Upper lobe of right lung (tissue), 1 donor: ENCODE data around the gene MVP. TPM values are rescaled to one million over a fixed set of nuclear protein-coding genes. Genes with fewer than 3 reads are reported as not detected.

Experiments
- ATAC-seq: fragments of 200-7000 bp; cut with Tn5 transposase; one replicate; pipeline ENCODE4 v1.9.1; 2020; ENCODE audit warnings: mild to moderate bottlenecking, moderate library complexity
- DNase-seq: peaks from one replicate; pipeline ENCODE4 v3.0.0-alpha.2; 2020
- H3K27ac ChIP-seq: fragments of 200-600 bp; one replicate; pipeline ENCODE4 v1.8.0; 2022
- H3K27me3 ChIP-seq: fragments of 200-600 bp; one replicate; pipeline ENCODE4 v1.8.0; 2022; ENCODE audit warnings: mild to moderate bottlenecking
- H3K36me3 ChIP-seq: fragments of 200-600 bp; one replicate; pipeline ENCODE4 v1.8.0; 2022
- H3K4me1 ChIP-seq: fragments of 200-600 bp; one replicate; pipeline ENCODE4 v1.8.0; 2022
- H3K4me3 ChIP-seq: fragments of 200-600 bp; one replicate; pipeline ENCODE4 v1.8.0; 2022; ENCODE audit warnings: mild to moderate bottlenecking
- H3K9me3 ChIP-seq: fragments of 200-600 bp; one replicate; pipeline ENCODE4 v1.8.0; 2022
- CTCF ChIP-seq: fragments of 200-600 bp; IDR thresholded peaks from one replicate; pipeline ENCODE4 v1.8.0; 2022; ENCODE audit warnings: antibody characterized with exemption
- intact Hi-C: fragments of 100-400 bp; cut with DNase I; formaldehyde crosslinking; loops from one replicate; pipeline ENCODE4 v1.11.0; 2022
- total RNA-seq: library from RNA; stranded (reverse); fragmentation: NEBNext Ultra II Directional; extraction: Animal tissue kit (Norgen Biotek cat#: 25700); gene quantifications from one replicate; pipeline ENCODE4 v1.2.1, GENCODE V29; 2021
- donor health status: DM: no; HTN: yes; CAD: no; lungs with severe emphysema.

MVP gene
- total RNA-seq, 1 donor from 2014 or later = 247 TPM

- ATAC-seq = no peak
- Histone ChIP-seq H3K9me3 (no peaks in the 10 kb centered on the region), H3K27me3 (no peaks in the 10 kb centered on the region), H3K27ac (no peak overlapping the region), H3K36me3 (peaks cover 100% of the 10 kb centered on the region), H3K4me1 (no peaks in the 10 kb centered on the region), H3K4me3 (no peak overlapping the region)
- DNase-seq = no peak
- intact Hi-C loops = no loop called here
- TF ChIP-seq CTCF = no peak
These were observed 16.4 kb downstream of the MVP start for GRCh38 chr16:29836623-29837022.

- DNase-seq (no peak), ATAC-seq (no peak)
- Histone ChIP-seq H3K4me1 (no peaks in the 10 kb centered on the region), H3K36me3 (peaks cover 100% of the 10 kb centered on the region), H3K9me3 (no peaks in the 10 kb centered on the region), H3K27ac (no peak overlapping the region), H3K4me3 (no peak overlapping the region), H3K27me3 (no peaks in the 10 kb centered on the region)
- TF ChIP-seq CTCF = no peak
- intact Hi-C loops = no loop called here
These were observed 17.6 kb downstream of the MVP start for GRCh38 chr16:29837841-29838240.

- Histone ChIP-seq H3K4me1 (no peaks in the 10 kb centered on the region), H3K36me3 (peaks cover 97% of the 10 kb centered on the region), H3K27me3 (no peaks in the 10 kb centered on the region), H3K27ac (no peak overlapping the region), H3K9me3 (no peaks in the 10 kb centered on the region), H3K4me3 (no peak overlapping the region)
- DNase-seq (no peak), ATAC-seq (no peak)
- no peak for TF ChIP-seq CTCF
- intact Hi-C loops = no loop called here
These were observed 19.6 kb downstream of the MVP start for GRCh38 chr16:29839822-29840221.

GRCh38 chr16:29840240-29840639 is 20.0 kb downstream of the MVP start:
- intact Hi-C loops = no loop called here
- no peak overlapping the region for H3K4me3 ChIP-seq
- H3K27me3 ChIP-seq = no peaks in the 10 kb centered on the region
- H3K36me3 ChIP-seq = peaks cover 97% of the 10 kb centered on the region
- DNase-seq (no peak), ATAC-seq (no peak)
- no peak overlapping the region for H3K27ac ChIP-seq
- H3K4me1 ChIP-seq = no peaks in the 10 kb centered on the region
- no peaks in the 10 kb centered on the region for H3K9me3 ChIP-seq
- TF ChIP-seq CTCF = no peak

- H3K36me3 ChIP-seq = peaks cover 97% of the 10 kb centered on the region
These were observed 21.4 kb downstream of the MVP start for GRCh38 chr16:29841631-29842030.

More at GRCh38 chr16:29841631-29842030, 21.4 kb downstream of the MVP start:
- no peaks in the 10 kb centered on the region for H3K9me3 ChIP-seq
- no peak overlapping the region for H3K4me3 ChIP-seq
- no peak overlapping the region for H3K27ac ChIP-seq
- intact Hi-C loops = no loop called here
- DNase-seq = no peak
- no peaks in the 10 kb centered on the region for H3K4me1 ChIP-seq
- no peak for ATAC-seq
- H3K27me3 ChIP-seq = no peaks in the 10 kb centered on the region
- TF ChIP-seq CTCF = no peak
